Measurements from ENCODE around the gene ZNF181. TPM values are rescaled to one million over a fixed set of nuclear protein-coding genes. Genes with fewer than 3 reads are reported as not detected.

Gene ZNF181
- total RNA-seq, 2 donors from 2014 or later: 6.2 to 7.2 TPM

- TF ChIP-seq CTCF (IDR thresholded peaks at IDR 0.05): no peak
- intact Hi-C loops (cut with DNase I): no loop called here
- H3K9ac ChIP-seq (ENCODE audit: low read depth in 2 of 2, low read length in 2 of 2): no peak overlapping the region
These were observed 18.7 kb upstream of the ZNF181 start for GRCh38 chr19:34715357-34715756.

GRCh38 chr19:34722353-34722752 lies 11.7 kb upstream of the ZNF181 start:
- intact Hi-C loops (cut with DNase I): no loop called here
- Histone ChIP-seq H3K36me3 (no peaks in the 10 kb centered on the region), H3K27me3 (no peaks in the 10 kb centered on the region), H3K4me3 (no peak overlapping the region), H3K9ac (ENCODE audit: low read depth in 2 of 2, low read length in 2 of 2) (no peak overlapping the region), H3K4me1 (no peaks in the 10 kb centered on the region), H3K27ac (no peak overlapping the region), H3K9me3 (no peaks in the 10 kb centered on the region)
- no peak for TF ChIP-seq CTCF (IDR thresholded peaks at IDR 0.05)
- no peak for DNase-seq

More at GRCh38 chr19:34715357-34715756, 18.7 kb upstream of the ZNF181 start:
- peaks cover 3% of the 10 kb centered on the region for H3K9me3 ChIP-seq
- no peak overlapping the region for H3K27ac ChIP-seq
- no peak for DNase-seq
- H3K27me3 ChIP-seq: no peaks in the 10 kb centered on the region
- no peaks in the 10 kb centered on the region for H3K4me1 ChIP-seq
- no peaks in the 10 kb centered on the region for H3K36me3 ChIP-seq
- no peak overlapping the region for H3K4me3 ChIP-seq

- Histone ChIP-seq H3K36me3 (no peaks in the 10 kb centered on the region), H3K27ac (no peak overlapping the region), H3K9ac (ENCODE audit: low read depth in 2 of 2, low read length in 2 of 2) (no peak overlapping the region), H3K9me3 (no peaks in the 10 kb centered on the region), H3K27me3 (no peaks in the 10 kb centered on the region), H3K4me3 (no peak overlapping the region), H3K4me1 (no peaks in the 10 kb centered on the region)
- intact Hi-C loops (cut with DNase I): no loop called here
- no peak for TF ChIP-seq CTCF (IDR thresholded peaks at IDR 0.05)
- DNase-seq: no peak
These were observed 8.6 kb upstream of the ZNF181 start for GRCh38 chr19:34725400-34725799.

- Histone ChIP-seq H3K9me3 (no peaks in the 10 kb centered on the region), H3K9ac (ENCODE audit: low read depth in 2 of 2, low read length in 2 of 2) (no peak overlapping the region), H3K36me3 (no peaks in the 10 kb centered on the region), H3K27ac (no peak overlapping the region), H3K4me1 (no peaks in the 10 kb centered on the region), H3K4me3 (no peak overlapping the region), H3K27me3 (no peaks in the 10 kb centered on the region)
- no peak for TF ChIP-seq CTCF (IDR thresholded peaks at IDR 0.05)
- no peak for DNase-seq
- intact Hi-C loops (cut with DNase I): loop anchor here (5.0 kb wide), 1 partner anchor 54 kb away; the partner anchor contains the start of genes SCGB2B2 and ZNF302
These were observed 2.8 kb upstream of the ZNF181 start for GRCh38 chr19:34731019-34731829.

- no peaks in the 10 kb centered on the region for H3K9me3 ChIP-seq
- DNase-seq: no peak
- intact Hi-C loops (cut with DNase I): loop anchor here (5.0 kb wide), 1 partner anchor 55 kb away; the partner anchor contains the start of genes SCGB2B2 and ZNF302
- no peaks in the 10 kb centered on the region for H3K36me3 ChIP-seq
- no peaks in the 10 kb centered on the region for H3K4me1 ChIP-seq
- no peaks in the 10 kb centered on the region for H3K27me3 ChIP-seq
- no peak overlapping the region for H3K4me3 ChIP-seq
- H3K9ac ChIP-seq (ENCODE audit: low read depth in 2 of 2, low read length in 2 of 2): no peak overlapping the region
- TF ChIP-seq CTCF (IDR thresholded peaks at IDR 0.05): no peak
- H3K27ac ChIP-seq: no peak overlapping the region
These were observed 2.1 kb upstream of the ZNF181 start for GRCh38 chr19:34731964-34732363.
